Endothelial cell (in vitro differentiated cells): ENCODE data around the gene RAP1GAP. TPM values are rescaled to one million over a fixed set of nuclear protein-coding genes. Genes with fewer than 3 reads are reported as not detected.
A peak's percentile ranks its signal among the peaks of the same experiment; 100 is the strongest.

Source experiments
- DNase-seq: peaks from one replicate; pipeline ENCODE4 v3.0.0; 2021; ENCODE audit warnings: low spot score
- H3K27ac Mint-ChIP-seq: one replicate; pipeline ENCODE4 v1.8.0; 2021; ENCODE audit warnings: mixed read lengths, inconsistent platforms; ENCODE audit not compliant: unreplicated experiment
- H3K27me3 Mint-ChIP-seq: one replicate; pipeline ENCODE4 v1.8.0; 2021; ENCODE audit warnings: mild to moderate bottlenecking, moderate library complexity, mixed read lengths, inconsistent platforms; ENCODE audit not compliant: unreplicated experiment
- H3K36me3 Mint-ChIP-seq: one replicate; pipeline ENCODE4 v1.8.0; 2021; ENCODE audit warnings: mild to moderate bottlenecking, low read depth, mixed read lengths, inconsistent platforms; ENCODE audit not compliant: unreplicated experiment
- H3K4me1 Mint-ChIP-seq: one replicate; pipeline ENCODE4 v1.8.0; 2021; ENCODE audit warnings: mild to moderate bottlenecking, mixed read lengths, inconsistent platforms; ENCODE audit not compliant: unreplicated experiment
- H3K4me3 Mint-ChIP-seq: one replicate; pipeline ENCODE4 v1.8.0; 2021; ENCODE audit warnings: mild to moderate bottlenecking, mixed read lengths, inconsistent platforms; ENCODE audit not compliant: unreplicated experiment
- H3K9me3 Mint-ChIP-seq: one replicate; pipeline ENCODE4 v1.8.0; 2021; ENCODE audit warnings: mixed read lengths, inconsistent platforms; ENCODE audit not compliant: unreplicated experiment
- CTCF ChIP-seq: fragments of 200-600 bp; sonication (generic); IDR thresholded peaks from one replicate; pipeline ENCODE4 v1.5.0; 2021; ENCODE audit warnings: antibody characterized with exemption; ENCODE audit not compliant: unreplicated experiment
- total RNA-seq: library from RNA; stranded (reverse); fragmentation: NEBNext Ultra II Directional; extraction: Animal tissue kit (Norgen Biotek cat#: 25700); gene quantifications from one replicate; pipeline ENCODE4 v1.2.1, GENCODE V29; 2021; ENCODE audit not compliant: unreplicated experiment

The RAP1GAP gene
- total RNA-seq, 1 donor from 2014 or later: 0.56 TPM

- Mint-ChIP-seq H3K36me3 (no peaks in the 10 kb centered on the region), H3K4me1 (peaks cover 15% of the 10 kb centered on the region), H3K27ac (peak overlapping the region; percentile 25), H3K4me3 (peak overlapping the region; percentile 7), H3K9me3 (no peaks in the 10 kb centered on the region), H3K27me3 (peaks cover 13% of the 10 kb centered on the region)
- no peak for TF ChIP-seq CTCF
- DNase-seq: peak; percentile 87
Observed at GRCh38 chr1:21607549-21608529, 61.3 kb downstream of the RAP1GAP start.

GRCh38 chr1:21605964-21606705 is 63.0 kb downstream of the RAP1GAP start:
- peaks cover 14% of the 10 kb centered on the region for H3K27me3 Mint-ChIP-seq
- no peaks in the 10 kb centered on the region for H3K9me3 Mint-ChIP-seq
- H3K27ac Mint-ChIP-seq: no peak overlapping the region
- no peaks in the 10 kb centered on the region for H3K36me3 Mint-ChIP-seq
- H3K4me3 Mint-ChIP-seq: no peak overlapping the region
- peaks cover 15% of the 10 kb centered on the region for H3K4me1 Mint-ChIP-seq
- TF ChIP-seq CTCF: no peak
- DNase-seq: no peak

- H3K9me3 Mint-ChIP-seq: no peaks in the 10 kb centered on the region
- peaks cover 15% of the 10 kb centered on the region for H3K4me1 Mint-ChIP-seq
- H3K27me3 Mint-ChIP-seq: peaks cover 17% of the 10 kb centered on the region
- no peaks in the 10 kb centered on the region for H3K36me3 Mint-ChIP-seq
- no peak overlapping the region for H3K4me3 Mint-ChIP-seq
- no peak overlapping the region for H3K27ac Mint-ChIP-seq
- DNase-seq: no peak
- TF ChIP-seq CTCF: no peak
Observed at GRCh38 chr1:21605012-21605715, 64.0 kb downstream of the RAP1GAP start.

- Mint-ChIP-seq H3K4me3 (no peak overlapping the region), H3K27ac (no peak overlapping the region)
Observed at GRCh38 chr1:21604208-21604957, 64.8 kb downstream of the RAP1GAP start.

More at GRCh38 chr1:21604208-21604957, 64.8 kb downstream of the RAP1GAP start:
- H3K4me1 Mint-ChIP-seq: peaks cover 15% of the 10 kb centered on the region
- H3K36me3 Mint-ChIP-seq: no peaks in the 10 kb centered on the region
- H3K9me3 Mint-ChIP-seq: no peaks in the 10 kb centered on the region
- no peak for TF ChIP-seq CTCF
- DNase-seq: no peak
- peaks cover 20% of the 10 kb centered on the region for H3K27me3 Mint-ChIP-seq
